Neural cell (in vitro differentiated cells): ENCODE results near the gene PTPN3.

Source experiments
- CTCF ChIP-seq: fragments of 450-650 bp; IDR thresholded peaks from 2 replicates; pipeline ENCODE4 v1.5.1; 2014; ENCODE audit warnings: antibody characterized with exemption, mild to moderate bottlenecking, moderate library complexity; ENCODE audit not compliant: poor library complexity, severe bottlenecking
- EZH2 ChIP-seq: fragments of 200-600, 300-800 bp; shearing (Covaris generic), sonication (generic); IDR thresholded peaks from 2 replicates; pipeline ENCODE4 v1.6.1; 2014; ENCODE audit warnings: antibody characterized with exemption, low read length, borderline replicate concordance, mild to moderate bottlenecking; ENCODE audit not compliant: insufficient read depth, poor library complexity, severe bottlenecking
- MXI1 ChIP-seq: fragments of 450-650 bp; conservative IDR thresholded peaks from 2 replicates; pipeline ENCODE4 v1.6.1; 2014; ENCODE audit warnings: antibody characterized with exemption, mild to moderate bottlenecking; ENCODE audit not compliant: poor library complexity, severe bottlenecking
- SMC3 ChIP-seq: fragments of 450-650 bp; conservative IDR thresholded peaks from 2 replicates; pipeline ENCODE4 v1.6.1; 2014; ENCODE audit warnings: antibody characterized with exemption, mild to moderate bottlenecking, moderate library complexity; ENCODE audit not compliant: poor library complexity
- TAF1 ChIP-seq: IDR thresholded peaks from 2 replicates; pipeline ENCODE4 v1.6.1; 2012; ENCODE audit warnings: low read depth

GRCh38 chr9:109496218-109496617 is 1.9 kb downstream of the PTPN3 start:
- TF ChIP-seq CTCF = no peak
- no peak for TF ChIP-seq TAF1
- no peak for TF ChIP-seq MXI1
- TF ChIP-seq SMC3 = no peak
- no peak for TF ChIP-seq EZH2
